ENCODE results near the gene PICK1.

PICK1 gene

DNA sequence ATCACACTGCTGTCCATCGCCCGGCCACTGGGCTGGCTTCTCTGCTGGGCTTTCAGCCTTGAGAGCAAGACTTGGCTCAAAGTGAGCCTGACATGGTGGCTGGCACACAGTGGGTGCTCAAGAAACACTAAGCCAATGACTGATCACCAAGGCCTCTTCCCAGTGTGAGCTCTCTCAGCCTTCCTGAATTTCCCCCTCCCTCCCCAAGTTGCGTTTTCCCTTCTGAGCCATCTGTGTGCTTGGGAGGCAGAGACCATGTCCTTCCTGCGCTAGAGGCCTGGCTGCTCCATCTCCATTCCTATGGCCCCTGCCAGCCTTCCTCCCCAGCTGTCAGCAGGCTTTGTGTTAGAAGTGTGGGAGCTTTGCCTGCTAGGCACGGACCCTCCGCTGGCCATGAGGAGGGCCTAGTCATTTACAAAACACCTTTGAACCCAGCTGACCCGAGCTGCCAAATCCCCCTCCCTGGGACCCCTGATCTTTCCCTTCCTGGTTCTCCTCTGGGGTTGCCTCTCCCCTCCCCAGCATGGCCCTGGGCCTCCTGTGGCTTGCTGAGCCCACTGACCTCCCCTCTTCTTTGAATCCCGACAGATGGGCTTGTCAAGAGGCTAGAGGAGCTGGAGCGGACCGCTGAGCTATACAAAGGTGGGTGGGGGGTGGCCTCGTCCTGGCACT lies 13.2 kb downstream of the PICK1 start:
- no peak for DNase-seq (ENCODE audit: low read depth)
- no peak for TF ChIP-seq CTCF (conservative IDR thresholded peaks at IDR 0.05; ENCODE audit: low read length)
- no peak overlapping the region for H3K4me3 ChIP-seq (ENCODE audit: low read length)

- DNase-seq (ENCODE audit: low read depth): no peak
- no peak overlapping the region for H3K4me3 ChIP-seq (ENCODE audit: low read length)
- no peak for TF ChIP-seq CTCF (conservative IDR thresholded peaks at IDR 0.05; ENCODE audit: low read length)
Observed at GRCh38 chr22:38071421-38072321, 14.5 kb downstream of the PICK1 start.

DNA sequence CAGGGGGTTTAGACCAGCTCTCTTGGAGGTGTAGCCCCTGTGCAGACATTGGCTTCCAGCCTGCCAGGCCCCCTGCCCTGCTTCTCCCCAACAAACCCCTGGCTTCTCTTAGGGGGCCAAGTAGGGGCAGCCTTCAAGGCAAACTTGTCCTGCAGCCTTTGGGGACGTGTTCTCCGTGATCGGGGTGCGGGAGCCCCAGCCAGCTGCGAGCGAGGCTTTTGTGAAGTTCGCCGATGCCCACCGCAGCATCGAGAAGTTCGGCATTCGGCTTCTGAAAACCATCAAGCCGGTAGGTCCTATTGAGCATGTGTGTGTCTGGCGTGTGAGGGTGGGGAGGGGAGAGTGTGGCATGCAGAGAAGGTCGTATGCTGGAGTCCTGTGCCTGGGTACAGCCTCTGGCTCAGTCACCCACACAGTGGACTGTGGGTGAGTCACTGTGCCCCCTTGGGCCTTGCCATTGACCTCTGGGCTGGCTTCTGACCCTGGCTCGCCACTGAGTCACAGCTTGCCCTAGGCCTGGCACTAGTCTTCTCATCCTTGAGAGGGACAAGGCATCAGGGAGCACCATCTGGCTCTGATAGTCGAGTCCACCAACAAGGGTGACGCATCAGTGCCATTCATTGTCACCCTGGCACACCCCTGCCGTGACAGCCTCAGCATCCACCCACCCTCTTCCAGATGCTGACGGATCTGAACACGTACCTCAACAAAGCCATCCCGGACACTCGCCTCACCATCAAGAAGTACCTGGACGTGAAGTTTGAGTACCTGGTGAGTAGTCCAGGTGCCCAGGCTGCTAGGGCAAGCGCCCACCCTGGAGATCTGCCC lies 15.3 kb downstream of the PICK1 start:
- no peak for DNase-seq (ENCODE audit: low read depth)
- TF ChIP-seq CTCF (conservative IDR thresholded peaks at IDR 0.05; ENCODE audit: low read length): no peak
- no peak overlapping the region for H3K4me3 ChIP-seq (ENCODE audit: low read length)

GRCh38 chr22:38073150-38074130 lies 16.2 kb downstream of the PICK1 start:
- no peak for DNase-seq (ENCODE audit: low read depth)
- no peak overlapping the region for H3K4me3 ChIP-seq (ENCODE audit: low read length)
- TF ChIP-seq CTCF (conservative IDR thresholded peaks at IDR 0.05; ENCODE audit: low read length): no peak

DNA sequence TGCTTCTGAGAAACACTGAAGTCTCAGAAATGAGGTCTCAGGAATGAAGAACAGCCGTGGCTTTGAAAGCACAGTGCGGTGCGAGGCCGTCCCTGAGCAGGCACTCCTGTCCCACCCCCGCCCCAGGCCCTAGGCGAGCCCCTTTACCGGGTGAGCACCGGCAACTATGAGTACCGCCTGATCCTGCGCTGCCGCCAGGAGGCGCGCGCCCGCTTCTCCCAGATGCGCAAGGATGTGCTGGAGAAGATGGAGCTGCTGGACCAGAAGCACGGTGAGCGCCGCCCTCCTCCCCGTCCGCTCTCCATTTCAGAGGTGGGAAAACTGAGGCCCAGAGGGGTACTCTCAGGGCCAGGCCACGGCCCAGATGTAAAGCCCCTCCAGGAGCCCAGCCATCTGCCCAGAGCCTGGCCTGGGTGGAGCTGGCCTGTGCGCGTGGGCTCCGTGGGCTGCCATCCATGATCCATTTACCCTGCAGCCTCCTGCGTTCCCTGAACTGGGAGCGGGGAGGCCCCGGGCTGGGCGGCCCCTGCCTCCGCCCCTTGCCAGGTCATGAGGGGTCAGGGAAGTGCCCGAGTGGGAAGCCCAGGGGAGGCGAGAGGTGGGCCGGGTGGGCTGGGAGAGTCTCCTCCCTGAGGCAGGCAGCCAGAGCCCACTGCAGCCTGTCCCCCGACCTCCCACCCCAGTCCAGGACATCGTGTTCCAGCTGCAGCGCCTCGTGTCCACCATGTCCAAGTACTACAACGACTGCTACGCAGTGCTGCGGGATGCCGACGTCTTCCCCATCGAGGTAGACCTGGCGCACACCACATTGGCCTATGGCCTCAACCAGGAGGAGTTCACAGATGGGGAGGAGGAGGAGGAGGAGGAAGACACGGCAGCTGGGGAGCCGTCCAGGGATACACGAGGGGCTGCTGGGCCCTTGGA lies 17.2 kb downstream of the PICK1 start:
- peak; percentile 55 for TF ChIP-seq CTCF (conservative IDR thresholded peaks at IDR 0.05; ENCODE audit: low read length)
- H3K4me3 ChIP-seq (ENCODE audit: low read length): no peak overlapping the region
- DNase-seq (ENCODE audit: low read depth): peak; percentile 37
